ENCODE measurements around the gene SPN. TPM values are rescaled to one million over a fixed set of nuclear protein-coding genes. Genes with fewer than 3 reads are reported as not detected.

SPN gene
- 97.4 and 224 TPM in 2 replicates for total RNA-seq (2011; cell fraction: chromatin; rRNA removed; ENCODE audit: low replicate concordance)
- 129 and 166 TPM in 2 replicates for total RNA-seq (2011; cell fraction: nucleolus; rRNA removed)
- total RNA-seq (2011; cell fraction: nucleoplasm; rRNA removed), result 142 and 171 TPM in 2 replicates
- total RNA-seq (2014; rRNA removed) (75.4 and 91.8 TPM in 2 replicates), total RNA-seq (2014; rRNA removed; fragmentation: Illumina TruSeq; extraction: Trizol) (80.6 and 85.0 TPM in 2 replicates), total RNA-seq (2015; rRNA removed; fragmentation: Illumina TruSeq; extraction: Trizol) (110 and 114 TPM in 2 replicates), total RNA-seq (2021) (202 and 225 TPM in 2 replicates), polyA plus RNA-seq (2011; rRNA removed) (56.7 and 114 TPM in 2 replicates), polyA plus RNA-seq (2014; fragmentation: Illumina TruSeq; extraction: Trizol) (174 and 221 TPM in 2 replicates), polyA plus RNA-seq (2014; fragmentation: Nextera tagmentation; extraction: Ambion mirVana) (10 to 100 TPM; 24.3 to 34.3 TPM), polyA plus RNA-seq (2014; rRNA removed) (74.2 and 79.4 TPM in 2 replicates), polyA minus RNA-seq (2011; rRNA and poly(A)+ RNA removed) (64.6 and 73.0 TPM in 2 replicates), Bru-seq, nascent RNA (percentile 96 among the genes with signal in this experiment), BruChase-seq, experiment 1, labeled RNA remaining after a 2-hour chase (percentile 97 among the genes with signal in this experiment), BruChase-seq, experiment 2, labeled RNA remaining after a 6-hour chase (percentile 98 among the genes with signal in this experiment)
- polyA plus RNA-seq (2011; cell fraction: cytosol; rRNA removed), result 56.3 and 107 TPM in 2 replicates
- polyA plus RNA-seq (2011; cell fraction: nucleus; rRNA removed), result 80.5 and 114 TPM in 2 replicates
- 152 and 220 TPM in 2 replicates for polyA plus RNA-seq (2012)
- polyA minus RNA-seq (2011; cell fraction: cytosol; rRNA and poly(A)+ RNA removed), result 66.4 and 80.3 TPM in 2 replicates
- polyA minus RNA-seq (2011; cell fraction: nucleus; rRNA and poly(A)+ RNA removed), result 15.9 and 30.7 TPM in 2 replicates
- long read RNA-seq, experiment 1, transcript SPN-203 (2 exons, 1,197 nt), result minor isoform, 22 of 168 reads
- long read RNA-seq, experiment 1, transcript SPN-205 (3 exons, 1,853 nt), result minor isoform, 6 of 168 reads
- long read RNA-seq, experiment 1, transcript SPN-204 (1 exons, 2,077 nt), result major isoform, 53 of 168 reads
- long read RNA-seq, experiment 1, partial matches to known transcripts, result 83 of 168 reads
- long read RNA-seq, experiment 1, other reads (novel, unspliced or antisense), result 4 of 168 reads
- long read RNA-seq, experiment 2, transcript SPN-203 (2 exons, 1,197 nt), result minor isoform, 26 of 102 reads
- long read RNA-seq, experiment 2, transcript SPN-204 (1 exons, 2,077 nt), result major isoform, 52 of 102 reads
- long read RNA-seq, experiment 2, partial matches to known transcripts, result 0 of 102 reads
- long read RNA-seq, experiment 2, other reads (novel, unspliced or antisense), result 23 of 102 reads
- long read RNA-seq, experiment 3, transcript SPN-203 (2 exons, 1,197 nt), result major isoform, 21 of 32 reads
- long read RNA-seq, experiment 3, partial matches to known transcripts, result 6 of 32 reads
- long read RNA-seq, experiment 3, other reads (novel, unspliced or antisense), result 2 of 32 reads

GRCh38 chr16:29663016-29663806 is at the start of gene SPN:
Gene SPN (plus strand): TSS chr16:29663247. CDS start chr16:29663729, 482 bp downstream.
- Histone ChIP-seq H3K9me1 (ENCODE audit: control insufficient read depth, insufficient read depth, low read length) (no peaks in the 10 kb centered on the region), H3K9me3 (replicated peaks; ENCODE audit: control insufficient read depth, insufficient read depth, low read depth, low read length) (no peaks in the 10 kb centered on the region), H3K4me1 (replicated peaks in 1 of 2; ENCODE audit: control insufficient read depth in 2 of 2, insufficient read depth in 2 of 2, low read length in 2 of 2) (peaks cover 39 to 63% of the 10 kb centered on the region in 2 experiments), H2AFZ (ENCODE audit: low read depth, low read length) (peak within 1 kb of the TSS; percentile 49), H3K36me3 (ENCODE audit: control insufficient read depth, insufficient read depth, low read length) (peaks cover 44% of the 10 kb centered on the region), H3K79me2 (ENCODE audit: control insufficient read depth, insufficient read depth, low read length) (peaks cover 73% of the 10 kb centered on the region), H4K20me1 (replicated peaks; ENCODE audit: control insufficient read depth, insufficient read depth, low read length) (0 out of 2 replicates have a peak, but pooled peaks cover 3% of the 10 kb centered on the region), H3K4me3 (peak within 1 kb of the TSS; percentile 60), H3K27ac (ENCODE audit: extremely low read depth, low read depth, low read length) (peak within 1 kb of the TSS; percentile 93), H3K9ac (ENCODE audit: insufficient read depth in 1 of 2, low read depth in 2 of 2, low read length in 2 of 2) (peak within 1 kb of the TSS; percentile 77 to 94), H3K27me3 (ENCODE audit: control insufficient read depth in 2 of 2, insufficient read depth in 2 of 2, low read length in 2 of 2) (no peaks in the 10 kb centered on the region), H3K4me2 (ENCODE audit: insufficient read depth, low read length) (peak within 1 kb of the TSS; percentile 92)
- intact Hi-C loops (cut with micrococcal nuclease) (loop anchor here (2.0 to 5.0 kb wide), 2 partner anchors 18 to 34 kb away; no protein-coding TSS in a partner anchor), in situ Hi-C loops (cut with MboI) (no loop called here)
- ChIA-PET POLR2A (interaction anchor here (0.5 to 2.6 kb wide), 10 partner anchors 8 to 145 kb away, joined by 3 to 12 read pairs (median 3); partner anchors contain the start of gene QPRT), CTCF (ENCODE audit: low intra/inter-chr PET ratio) (interaction anchor here (0.6 kb wide), 1 partner anchor 263 kb away, joined by 4 read pairs; the partner anchor contains the start of gene KCTD13)
- FAIRE-seq, result peak; percentile 85
- 0% methylated on average over 16 of the region's 18 CpGs for WGBS (ENCODE audit: insufficient coverage, low coverage, missing lambda C conversion rate)
- TSS peak; percentile 58 for BruUV-seq (replicated peaks)
- peak; percentile 87 to 93 (median 91) for DNase-seq (ENCODE audit: extremely low read depth in 1 of 4, low spot score in 3 of 4)
- ATAC-seq, result peak; percentile 73
- TF ChIP-seq SUPT5H (IDR thresholded peaks at IDR 0.05), result peak; percentile 92
- TF ChIP-seq HDAC3 (IDR thresholded peaks at IDR 0.05; ENCODE audit: borderline replicate concordance, partially characterized antibody), result peak; percentile 55
- TF ChIP-seq RUNX1 (IDR thresholded peaks at IDR 0.05; ENCODE audit: low read depth), result peak; percentile 60; the same call in 1 of the 2 replicates
- TF ChIP-seq UBTF (IDR thresholded peaks at IDR 0.05; ENCODE audit: borderline replicate concordance in 1 of 2, low read depth in 2 of 2, low read length in 2 of 2), result peak in 1 of 2 experiments; percentile 35; a peak in 1 of 4 replicates
- TF ChIP-seq SOX6 (IDR thresholded peaks at IDR 0.05), result peak; percentile 65
- TF ChIP-seq, protein P1, sequence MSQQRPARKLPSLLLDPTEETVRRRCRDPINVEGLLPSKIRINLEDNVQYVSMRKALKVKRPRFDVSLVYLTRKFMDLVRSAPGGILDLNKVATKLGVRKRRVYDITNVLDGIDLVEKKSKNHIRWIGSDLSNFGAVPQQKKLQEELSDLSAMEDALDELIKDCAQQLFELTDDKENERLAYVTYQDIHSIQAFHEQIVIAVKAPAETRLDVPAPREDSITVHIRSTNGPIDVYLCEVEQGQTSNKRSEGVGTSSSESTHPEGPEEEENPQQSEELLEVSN (IDR thresholded peaks at IDR 0.05; ENCODE audit: borderline replicate concordance in 1 of 2, extremely low read depth in 1 of 2, insufficient read depth in 1 of 2, insufficient read length in 1 of 2, low read depth in 1 of 2, low read length in 1 of 2, poor library complexity in 1 of 2, severe bottlenecking in 1 of 2), result peak; percentile 44 to 54
- TF ChIP-seq SMAD3 (CRISPR knock-in tag; conservative IDR thresholded peaks at IDR 0.05), result 0 out of 2 replicates have a peak, but pooled peaks have one; percentile 3
- TF ChIP-seq, protein P2, sequence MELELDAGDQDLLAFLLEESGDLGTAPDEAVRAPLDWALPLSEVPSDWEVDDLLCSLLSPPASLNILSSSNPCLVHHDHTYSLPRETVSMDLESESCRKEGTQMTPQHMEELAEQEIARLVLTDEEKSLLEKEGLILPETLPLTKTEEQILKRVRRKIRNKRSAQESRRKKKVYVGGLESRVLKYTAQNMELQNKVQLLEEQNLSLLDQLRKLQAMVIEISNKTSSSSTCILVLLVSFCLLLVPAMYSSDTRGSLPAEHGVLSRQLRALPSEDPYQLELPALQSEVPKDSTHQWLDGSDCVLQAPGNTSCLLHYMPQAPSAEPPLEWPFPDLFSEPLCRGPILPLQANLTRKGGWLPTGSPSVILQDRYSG (tag; conservative IDR thresholded peaks at IDR 0.05; ENCODE audit: low read depth), result peak; percentile 80
- TF ChIP-seq CTBP1 (IDR thresholded peaks at IDR 0.05; ENCODE audit: borderline replicate concordance), result peak; percentile 76
